HepG2 (cell line): Measurements from ENCODE around the gene HPCAL1. TPM values are rescaled to one million over a fixed set of nuclear protein-coding genes. Genes with fewer than 3 reads are reported as not detected.
A peak's percentile ranks its signal among the peaks of the same experiment; 100 is the strongest.

Source experiments
- ATAC-seq: fragments of 200-7000 bp; cut with Tn5 transposase; 3 replicates; pipeline ENCODE4 v1.9.1; 2020; ENCODE audit warnings: mild to moderate bottlenecking, moderate library complexity
- BruUV-seq: library from RNA; stranded (reverse); fragments of 400-500 nt; replicated peaks from 2 replicates; lab custom pipeline; 2021; lab: Mats Ljungman, UMichigan
- CTCF ChIA-PET: fragments of 300-600 bp; formaldehyde crosslinking; extraction: SDS; loops from one replicate; lab custom pipeline; 2021; ENCODE audit warnings: low total read pairs, inconsistent platforms, low intra/inter-chr PET ratio; lab: Yijun Ruan, JAX
- POLR2A ChIA-PET: fragments of 350-600 bp; sonication (Branson Sonifier 250); formaldehyde crosslinking; loops from one replicate; lab custom pipeline; 2020; ENCODE audit warnings: antibody characterized with exemption, inconsistent platforms; lab: Yijun Ruan, JAX
- DNase-seq: peaks from one replicate; pipeline ENCODE4 v3.0.0-alpha.2; 2015; ENCODE audit warnings: low spot score
- FAIRE-seq: peaks from 3 replicates; lab custom pipeline; 2011; peaks lifted over from hg19 to GRCh38; lab: Jason Lieb, UNC
- H2AFZ ChIP-seq: one replicate; pipeline ENCODE4 v1.6.1; 2011; ENCODE audit warnings: low read length, inconsistent platforms
- H3K27ac ChIP-seq: fragments of 300-600 bp; 3 replicates; pipeline ENCODE4 v1.8.0; 2011; ENCODE audit warnings: mixed run types, mild to moderate bottlenecking, mixed read lengths, low read length, inconsistent platforms; ENCODE audit not compliant: insufficient read depth; ENCODE audit errors: extremely low read length
- H3K27me3 ChIP-seq, 2 experiments: fragments of 200-600 bp in 1 of 2; 2 replicates in 1 of 2; 3 replicates in 1 of 2; pipeline versions ENCODE4 v1.6.0 to v1.8.0; 2011; ENCODE audit warnings: low read length in 2 of 2, mild to moderate bottlenecking in 2 of 2, moderate library complexity in 2 of 2, inconsistent platforms in 1 of 2; ENCODE audit not compliant: insufficient read depth in 2 of 2, control insufficient read depth in 1 of 2
- H3K36me3 ChIP-seq, 2 experiments: fragments of 200-600 bp in 1 of 2; replicated peaks in 1 of 2; 2 replicates in 1 of 2; 3 replicates in 1 of 2; pipeline versions ENCODE4 v1.5.1 to v1.8.0; 2011; ENCODE audit warnings: low read length in 2 of 2, inconsistent platforms in 1 of 2; ENCODE audit not compliant: insufficient read depth in 2 of 2, control insufficient read depth in 1 of 2
- H3K4me1 ChIP-seq: 2 replicates; pipeline ENCODE4 v1.5.1; 2012; ENCODE audit warnings: low read length, inconsistent platforms; ENCODE audit not compliant: insufficient read depth
- H3K4me2 ChIP-seq: 2 replicates; pipeline ENCODE4 v1.6.0; 2011; ENCODE audit warnings: low read depth, low read length, inconsistent platforms
- H3K4me3 ChIP-seq, 3 experiments: fragments of 200-600 bp in 1 of 3; sonication (generic), shearing (Covaris generic) in 1 of 3; replicated peaks in 1 of 3; 2 replicates each; pipeline ENCODE4 v1.5.1; 2011 to 2016; ENCODE audit warnings: low read length in 3 of 3, inconsistent platforms in 2 of 3, low read depth in 2 of 3, mild to moderate bottlenecking in 2 of 3, control low read depth in 1 of 3, mixed read lengths in 1 of 3; ENCODE audit not compliant: insufficient read depth in 1 of 3
- H3K79me2 ChIP-seq: one replicate; pipeline ENCODE4 v1.6.1; 2011; ENCODE audit warnings: low read length, inconsistent platforms; ENCODE audit not compliant: insufficient read depth
- H3K9ac ChIP-seq: 2 replicates; pipeline ENCODE4 v1.6.0; 2011; ENCODE audit warnings: mild to moderate bottlenecking, low read depth, low read length, inconsistent platforms; ENCODE audit not compliant: insufficient read depth
- H3K9me3 ChIP-seq: 2 replicates; pipeline ENCODE4 v1.5.1; 2012; ENCODE audit warnings: mild to moderate bottlenecking, low read length
- H4K20me1 ChIP-seq: 2 replicates; pipeline ENCODE4 v1.6.0; 2011; ENCODE audit warnings: inconsistent platforms, mild to moderate bottlenecking, low read length, moderate library complexity; ENCODE audit not compliant: insufficient read depth
- BCL3 ChIP-seq: sonication (generic); formaldehyde crosslinking; IDR thresholded peaks from 2 replicates; pipeline ENCODE4 v1.5.1; 2020; ENCODE audit warnings: mild to moderate bottlenecking, missing genetic modification reagents, moderate library complexity
- JARID2 ChIP-seq: sonication (generic); formaldehyde crosslinking; IDR thresholded peaks from 2 replicates; pipeline ENCODE4 v1.8.1; 2023; ENCODE audit warnings: missing genetic modification reagents, inconsistent platforms; ENCODE audit not compliant: insufficient replicate concordance
- KDM2A ChIP-seq: sonication (generic); formaldehyde crosslinking; IDR thresholded peaks from 2 replicates; pipeline ENCODE4 v1.4.0; 2020; ENCODE audit warnings: low read depth, missing genetic modification reagents, borderline replicate concordance
- MBNL3 ChIP-seq: fragments of 250-450 bp; sonication (Bioruptor Pico); conservative IDR thresholded peaks from 2 replicates; pipeline ENCODE4 v1.8.0; 2022; ENCODE audit warnings: mild to moderate bottlenecking, inconsistent platforms
- PHB2 ChIP-seq: fragments of 450-650 bp; IDR thresholded peaks from 2 replicates; pipeline ENCODE4 v1.6.1; 2018; ENCODE audit not compliant: partially characterized antibody
- RARA ChIP-seq: IDR thresholded peaks from 2 replicates; pipeline ENCODE4 v1.6.1; 2016; ENCODE audit warnings: missing genetic modification reagents, missing compliant biosample characterization
- REPIN1 ChIP-seq: sonication (generic); formaldehyde crosslinking; IDR thresholded peaks from 2 replicates; pipeline ENCODE4 v1.8.0; 2022; ENCODE audit warnings: missing genetic modification reagents, low read depth, mild to moderate bottlenecking, borderline replicate concordance
- SIX1 ChIP-seq: sonication (generic); formaldehyde crosslinking; IDR thresholded peaks from 2 replicates; pipeline ENCODE4 v1.4.0; 2020; ENCODE audit warnings: missing genetic modification reagents, borderline replicate concordance
- TERF1 ChIP-seq: sonication (generic); formaldehyde crosslinking; IDR thresholded peaks from 2 replicates; pipeline ENCODE4 v1.8.0; 2022; ENCODE audit warnings: mild to moderate bottlenecking, missing genetic modification reagents, moderate library complexity
- THAP9 ChIP-seq: sonication (generic); formaldehyde crosslinking; IDR thresholded peaks from 2 replicates; pipeline ENCODE4; 2020; ENCODE audit warnings: missing genetic modification reagents, mild to moderate bottlenecking, borderline replicate concordance
- ZBTB8A ChIP-seq: sonication (generic); formaldehyde crosslinking; IDR thresholded peaks from 2 replicates; pipeline ENCODE4 v1.4.0; 2020; ENCODE audit warnings: mild to moderate bottlenecking, low read depth, missing genetic modification reagents, borderline replicate concordance
- ZNF101 ChIP-seq: sonication (generic); formaldehyde crosslinking; IDR thresholded peaks from 2 replicates; pipeline ENCODE4 v1.4.0; 2020; ENCODE audit warnings: mild to moderate bottlenecking, low read depth, missing genetic modification reagents, borderline replicate concordance
- ZNF263 ChIP-seq: sonication (generic); formaldehyde crosslinking; IDR thresholded peaks from 2 replicates; pipeline ENCODE4 v1.4.0; 2020; ENCODE audit warnings: missing genetic modification reagents
- ZNF616 ChIP-seq: sonication (generic); formaldehyde crosslinking; IDR thresholded peaks from 2 replicates; pipeline ENCODE4 v1.5.0; 2020; ENCODE audit warnings: low read depth, mild to moderate bottlenecking, missing genetic modification reagents
- WGBS: methylation state at CpG from one replicate; pipeline ENCODE4 v1.1.6; 2017; ENCODE audit warnings: low lambda C conversion rate; 5-methylcytosine and 5-hydroxymethylcytosine counted together
- in situ Hi-C: cut with HindIII; loops from 2 replicates; pipeline ENCODE4 v1.10.0; 2017; ENCODE audit warnings: low pct_unique_long_range_greater_than_20kb; ENCODE audit not compliant: extremely low pct_ligation_motif_present
- intact Hi-C: fragments of 100-400 bp; cut with micrococcal nuclease; formaldehyde crosslinking; loops from one replicate; pipeline ENCODE4 v1.10.0; 2022; ENCODE audit not compliant: unreplicated experiment
- polyA plus RNA-seq, 8 experiments: library from polyadenylated mRNA; depleted of rRNA in 3 of 8; stranded (reverse) in 7 of 8; unstranded in 1 of 8; fragments of >200 nt; fragmentation: Illumina TruSeq in 4 of 8; extraction: Trizol in 4 of 8; gene quantifications; 2 replicates each; pipeline versions ENCODE4 v1.2.1 to v1.2.3, GENCODE V29; 2011 to 2016; ENCODE audit warnings: low read depth in 4 of 8, missing spikeins in 1 of 8, mixed read lengths in 1 of 8; ENCODE audit not compliant: insufficient read depth in 1 of 8
- total RNA-seq, 5 experiments: library from RNA; depleted of rRNA; stranded (reverse); fragments of >200 nt; fragmentation: Illumina TruSeq; extraction: Trizol; gene quantifications; 2 replicates each; pipeline ENCODE4 v1.2.3, GENCODE V29; 2016; ENCODE audit warnings: low read depth in 1 of 5
- TF ChIP-seq, protein P1 (sequence below): sonication (generic); formaldehyde crosslinking; IDR thresholded peaks from 2 replicates; pipeline ENCODE4 v1.5.0; 2020; ENCODE audit warnings: mild to moderate bottlenecking, low read depth, missing genetic modification reagents, borderline replicate concordance

The HPCAL1 gene
- total and polyA plus RNA-seq, 2 of the 13 experiments (the other 11 are each of a cell fraction or from before 2014, with no cell fraction given) = 29.5 to 29.9 TPM

DNA sequence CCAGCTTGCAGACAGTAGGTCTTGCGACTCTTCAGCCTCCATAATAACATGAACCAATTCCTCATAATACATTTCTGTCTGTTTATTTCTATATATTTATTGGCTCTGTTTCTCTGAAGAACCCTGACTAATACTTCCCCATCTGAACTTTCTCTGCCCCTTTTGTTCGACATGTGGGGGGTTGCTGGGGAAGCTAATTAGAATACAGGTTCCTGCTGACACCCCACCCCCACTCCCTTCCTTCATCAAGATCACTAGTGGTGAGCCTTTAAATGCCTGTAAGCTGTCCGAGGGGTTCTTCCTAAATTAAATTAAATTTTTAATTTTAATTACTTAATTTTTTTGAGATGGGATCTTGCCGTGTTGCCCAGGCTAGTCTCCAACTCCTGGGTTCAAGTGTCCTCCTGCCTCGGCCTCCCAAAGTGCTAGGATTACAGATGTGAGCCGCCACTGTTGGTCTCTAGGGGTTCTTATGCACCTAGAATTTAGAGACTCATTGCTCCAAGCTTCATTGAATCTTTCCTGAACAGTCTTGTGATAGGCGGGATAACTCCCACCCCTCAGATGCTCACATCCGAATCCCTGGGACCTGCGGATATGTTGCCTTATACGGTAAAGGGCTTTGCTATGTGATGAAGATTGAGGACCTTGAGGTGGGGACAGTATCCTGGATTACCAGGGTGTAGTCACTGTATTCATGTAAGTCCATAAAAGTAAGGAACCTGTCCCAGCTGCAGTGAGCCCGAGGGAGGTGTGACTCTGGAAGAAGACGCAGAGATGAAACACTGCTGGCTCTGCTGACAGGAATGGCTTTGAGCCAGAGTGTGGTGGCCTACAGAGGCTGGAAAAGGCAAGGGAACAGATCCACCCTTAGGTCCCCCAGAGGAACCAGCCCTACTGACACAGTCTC lies 26.2 kb downstream of the HPCAL1 start (continued):
- TF ChIP-seq BCL3 (CRISPR knock-in tag) = no peak
- TF ChIP-seq KDM2A (CRISPR knock-in tag) = 0 out of 2 replicates have a peak, but pooled peaks have one; percentile 4
- peak; percentile 50; the same call in 1 of the 2 replicates for TF ChIP-seq THAP9 (CRISPR knock-in tag)
- no peak for TF ChIP-seq ZBTB8A (CRISPR knock-in tag)

GRCh38 chr2:10329580-10329879 lies 26.8 kb downstream of the HPCAL1 start:
- H4K20me1 ChIP-seq = peaks cover 4% of the 10 kb centered on the region; the same call in 1 of the 2 replicates
- 6% methylated on average over 6 of the region's 6 CpGs for WGBS
- ChIA-PET POLR2A (interaction anchor here (0.7 to 5.6 kb wide), 5 partner anchors 27 to 80 kb away, joined by 3 to 47 read pairs (median 4); partner anchors contain the start of gene HPCAL1), CTCF (interaction anchor here (0.7 kb wide), 1 partner anchor 10 kb away, joined by 3 read pairs; no protein-coding TSS in a partner anchor)
- peaks cover 52% of the 10 kb centered on the region for H3K79me2 ChIP-seq
- peak; percentile 56 for DNase-seq
- no peaks in the 10 kb centered on the region; a peak in 1 of 5 replicates for H3K27me3 ChIP-seq
- BruUV-seq = no TSS peak
- H3K4me3 ChIP-seq = peak overlapping the region; percentile 47 to 67 (median 54)
- FAIRE-seq = peak; percentile 36
- in situ Hi-C loops (loop anchor here (5.0 kb wide), 1 partner anchor 78 kb away; no protein-coding TSS in a partner anchor), intact Hi-C loops (loop anchor here (5.0 kb wide), 1 partner anchor 102 kb away; no protein-coding TSS in a partner anchor)
- ATAC-seq = peak; percentile 48; the same call in 2 of the 3 replicates
- peak overlapping the region; percentile 90 for H3K4me2 ChIP-seq
- H3K4me1 ChIP-seq = peaks cover 90% of the 10 kb centered on the region
- no peak overlapping the region for H2AFZ ChIP-seq
- H3K9ac ChIP-seq = peak overlapping the region; percentile 49
- H3K27ac ChIP-seq = peak overlapping the region; percentile 60
- H3K36me3 ChIP-seq = no peaks in the 10 kb centered on the region; a peak in 1 of 5 replicates
- H3K9me3 ChIP-seq = no peaks in the 10 kb centered on the region
- TF ChIP-seq, protein P1, sequence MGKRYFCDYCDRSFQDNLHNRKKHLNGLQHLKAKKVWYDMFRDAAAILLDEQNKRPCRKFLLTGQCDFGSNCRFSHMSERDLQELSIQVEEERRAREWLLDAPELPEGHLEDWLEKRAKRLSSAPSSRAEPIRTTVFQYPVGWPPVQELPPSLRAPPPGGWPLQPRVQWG (CRISPR knock-in tag) = no peak
- TF ChIP-seq TERF1 (CRISPR knock-in tag) = no peak
- no peak for TF ChIP-seq ZNF263 (CRISPR knock-in tag)
- no peak for TF ChIP-seq JARID2 (CRISPR knock-in tag)
- TF ChIP-seq RARA (CRISPR knock-in tag) = no peak; the same call in 1 of the 2 replicates
- no peak for TF ChIP-seq MBNL3
- TF ChIP-seq ZNF101 (CRISPR knock-in tag) = no peak
- TF ChIP-seq ZNF616 = no peak
- no peak for TF ChIP-seq REPIN1 (CRISPR knock-in tag)
- no peak for TF ChIP-seq PHB2
- no peak for TF ChIP-seq SIX1 (CRISPR knock-in tag)
